Hepatocyte (in vitro differentiated cells): ENCODE results near the gene UBE2O. TPM values are rescaled to one million over a fixed set of nuclear protein-coding genes. Genes with fewer than 3 reads are reported as not detected.

Experiments
- DNase-seq: peaks from one replicate; pipeline ENCODE4 v3.0.0-alpha.2; 2016; ENCODE audit warnings: low spot score
- H2AFZ ChIP-seq: fragments of 200-600 bp; sonication (generic); 2 replicates; pipeline ENCODE4 v1.6.0; 2016; ENCODE audit warnings: antibody characterized with exemption, mild to moderate bottlenecking
- H3K27ac ChIP-seq: fragments of 200-600 bp; sonication (generic); 2 replicates; pipeline ENCODE4 v1.5.1; 2016; ENCODE audit warnings: mild to moderate bottlenecking
- H3K27me3 ChIP-seq: fragments of 200-600 bp; sonication (generic); 2 replicates; pipeline ENCODE4 v1.6.1; 2016
- H3K36me3 ChIP-seq: fragments of 200-600 bp; sonication (generic); replicated peaks from 2 replicates; pipeline ENCODE4 v1.5.1; 2016; ENCODE audit warnings: low read depth; ENCODE audit not compliant: insufficient read depth
- H3K4me1 ChIP-seq: fragments of 200-600 bp; sonication (generic); 2 replicates; pipeline ENCODE4 v1.5.1; 2016; ENCODE audit warnings: mild to moderate bottlenecking, moderate library complexity; ENCODE audit not compliant: insufficient read depth
- H3K4me2 ChIP-seq: fragments of 200-600 bp; sonication (generic); 2 replicates; pipeline ENCODE4 v1.6.0; 2016
- H3K4me3 ChIP-seq: fragments of 200-600 bp; sonication (generic); 2 replicates; pipeline ENCODE4 v1.5.1; 2016; ENCODE audit warnings: mild to moderate bottlenecking
- H3K79me2 ChIP-seq: fragments of 200-600 bp; sonication (generic); 2 replicates; pipeline ENCODE4 v1.6.0; 2017; ENCODE audit warnings: mild to moderate bottlenecking
- H3K9me2 ChIP-seq: fragments of 200-600 bp; sonication (generic); replicated peaks from 2 replicates; pipeline ENCODE4 v1.6.0; 2017; ENCODE audit warnings: mild to moderate bottlenecking; ENCODE audit not compliant: insufficient read depth
- H3K9me3 ChIP-seq: fragments of 200-600 bp; sonication (generic); 2 replicates; pipeline ENCODE4 v1.5.1; 2016; ENCODE audit warnings: low read depth, mild to moderate bottlenecking
- H4K20me1 ChIP-seq: fragments of 200-600 bp; sonication (generic); 2 replicates; pipeline ENCODE4 v1.6.0; 2016; ENCODE audit warnings: mild to moderate bottlenecking; ENCODE audit not compliant: insufficient read depth, poor library complexity, severe bottlenecking
- EZH2 ChIP-seq: fragments of 200-600 bp; sonication (generic); IDR thresholded peaks from 2 replicates; pipeline ENCODE4 v1.6.1; 2016; ENCODE audit warnings: antibody characterized with exemption, mild to moderate bottlenecking, borderline replicate concordance
- EZH2phosphoT487 ChIP-seq: fragments of 200-600 bp; sonication (generic); IDR thresholded peaks from one replicate; pipeline ENCODE4 v1.6.1; 2018; ENCODE audit warnings: antibody characterized with exemption, mild to moderate bottlenecking, low read depth, moderate library complexity; ENCODE audit not compliant: unreplicated experiment, severe bottlenecking
- WGBS: methylation state at CpG from one replicate; pipeline ENCODE4 v1.1.6; 2016; ENCODE audit warnings: low lambda C conversion rate; ENCODE audit errors: missing lambda C conversion rate; 5-methylcytosine and 5-hydroxymethylcytosine counted together
- polyA plus RNA-seq: library from polyadenylated mRNA; unstranded; fragments of >200 nt; fragmentation: Nextera tagmentation; extraction: Ambion mirVana; gene quantifications from 2 replicates; pipeline ENCODE4 v1.2.1, GENCODE V29; 2016
- total RNA-seq: library from RNA; depleted of rRNA; stranded (reverse); fragments of >200 nt; gene quantifications from 2 replicates; pipeline ENCODE4 v1.2.3, GENCODE V29; 2014
- TF ChIP-seq, protein P1 (sequence below): fragments of 200-600 bp; sonication (generic); IDR thresholded peaks from 2 replicates; pipeline ENCODE4 v1.5.1; 2016; ENCODE audit warnings: antibody characterized with exemption, mild to moderate bottlenecking; ENCODE audit not compliant: poor library complexity

Gene UBE2O
- total and polyA plus RNA-seq, 2 experiments from 2014 or later, result 9.7 to 15.2 TPM

DNA sequence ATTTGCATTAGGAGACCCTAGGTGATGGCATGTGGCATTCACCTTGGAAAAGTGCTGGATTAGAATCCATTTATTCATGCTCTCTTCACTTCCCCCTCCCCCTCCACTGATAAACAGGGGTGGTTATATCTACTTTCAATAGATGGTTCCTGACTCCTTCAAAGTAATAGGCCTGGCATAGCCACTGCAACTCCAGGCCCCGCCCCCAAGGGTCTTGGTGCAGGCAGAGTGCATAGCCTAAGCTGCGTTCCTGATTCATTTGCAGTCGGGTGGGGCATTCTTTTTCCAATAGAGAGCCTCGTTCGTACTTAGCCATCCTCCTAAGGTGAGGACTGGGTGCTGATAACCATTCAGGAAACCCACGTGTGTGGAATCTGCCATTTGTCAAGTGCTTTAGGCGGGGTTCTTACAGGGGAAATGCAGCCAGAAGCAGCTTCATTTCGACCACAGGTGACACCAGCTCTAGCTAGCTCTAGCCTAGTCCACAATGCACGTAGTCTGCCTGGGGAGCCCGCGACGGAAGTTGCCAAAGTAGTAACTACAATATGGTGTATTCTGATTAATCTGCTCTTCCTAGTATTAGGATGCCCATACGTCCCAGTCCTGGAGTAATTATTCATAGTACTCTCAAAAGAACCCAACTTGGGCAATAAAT, 11.1 kb downstream of the UBE2O start:
- Histone ChIP-seq H3K4me3 (no peak overlapping the region), H3K4me2 (no peak overlapping the region), H3K27ac (no peak overlapping the region), H4K20me1 (peaks cover 46% of the 10 kb centered on the region), H3K79me2 (peaks cover 94% of the 10 kb centered on the region), H3K4me1 (peaks cover 17% of the 10 kb centered on the region), H3K36me3 (no peaks in the 10 kb centered on the region), H2AFZ (no peak overlapping the region), H3K9me3 (no peaks in the 10 kb centered on the region), H3K27me3 (no peaks in the 10 kb centered on the region), H3K9me2 (no peaks in the 10 kb centered on the region)
- WGBS, result 75% methylated on average over 13 of the region's 13 CpGs
- TF ChIP-seq, protein P1, sequence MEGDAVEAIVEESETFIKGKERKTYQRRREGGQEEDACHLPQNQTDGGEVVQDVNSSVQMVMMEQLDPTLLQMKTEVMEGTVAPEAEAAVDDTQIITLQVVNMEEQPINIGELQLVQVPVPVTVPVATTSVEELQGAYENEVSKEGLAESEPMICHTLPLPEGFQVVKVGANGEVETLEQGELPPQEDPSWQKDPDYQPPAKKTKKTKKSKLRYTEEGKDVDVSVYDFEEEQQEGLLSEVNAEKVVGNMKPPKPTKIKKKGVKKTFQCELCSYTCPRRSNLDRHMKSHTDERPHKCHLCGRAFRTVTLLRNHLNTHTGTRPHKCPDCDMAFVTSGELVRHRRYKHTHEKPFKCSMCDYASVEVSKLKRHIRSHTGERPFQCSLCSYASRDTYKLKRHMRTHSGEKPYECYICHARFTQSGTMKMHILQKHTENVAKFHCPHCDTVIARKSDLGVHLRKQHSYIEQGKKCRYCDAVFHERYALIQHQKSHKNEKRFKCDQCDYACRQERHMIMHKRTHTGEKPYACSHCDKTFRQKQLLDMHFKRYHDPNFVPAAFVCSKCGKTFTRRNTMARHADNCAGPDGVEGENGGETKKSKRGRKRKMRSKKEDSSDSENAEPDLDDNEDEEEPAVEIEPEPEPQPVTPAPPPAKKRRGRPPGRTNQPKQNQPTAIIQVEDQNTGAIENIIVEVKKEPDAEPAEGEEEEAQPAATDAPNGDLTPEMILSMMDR, result no peak
- no peak for TF ChIP-seq EZH2
- no peak for TF ChIP-seq EZH2phosphoT487
- DNase-seq, result no peak

DNA sequence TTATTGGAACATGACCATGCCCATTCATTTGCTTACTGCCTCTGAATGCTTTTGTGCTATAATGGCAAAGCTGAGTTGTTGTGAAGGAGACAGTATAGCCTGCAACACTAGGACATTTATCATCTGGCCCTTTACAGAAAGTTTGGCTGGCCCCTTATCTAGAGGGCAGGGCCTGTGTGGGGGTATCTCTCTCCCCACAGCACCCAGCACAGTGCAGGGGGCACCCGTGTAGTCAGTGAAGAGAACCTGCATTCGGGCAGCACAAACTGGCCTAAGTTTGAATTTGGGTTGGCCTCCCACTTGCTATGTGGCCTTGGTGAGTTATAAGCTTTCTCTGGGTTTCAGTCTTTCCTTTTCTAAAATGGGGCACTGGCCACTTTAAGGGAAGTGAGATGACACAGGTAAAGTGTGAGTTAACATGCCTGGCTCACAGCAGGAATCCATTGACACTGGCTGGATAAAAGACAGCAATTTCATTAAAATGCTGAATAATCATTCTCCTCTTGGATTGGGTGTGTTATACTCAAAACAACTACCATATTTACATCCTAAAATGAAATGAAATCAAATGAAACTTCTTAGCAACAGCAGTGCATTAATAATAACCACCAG, 12.1 kb downstream of the UBE2O start:
- no peaks in the 10 kb centered on the region for H3K9me2 ChIP-seq
- no peak overlapping the region for H3K4me2 ChIP-seq
- no peak overlapping the region for H2AFZ ChIP-seq
- H3K79me2 ChIP-seq, result peaks cover 97% of the 10 kb centered on the region
- no peaks in the 10 kb centered on the region for H3K36me3 ChIP-seq
- no peaks in the 10 kb centered on the region for H3K9me3 ChIP-seq
- TF ChIP-seq EZH2 (no peak), EZH2phosphoT487 (no peak)
- TF ChIP-seq, protein P1, result no peak
- peaks cover 44% of the 10 kb centered on the region for H4K20me1 ChIP-seq
- no peaks in the 10 kb centered on the region for H3K27me3 ChIP-seq
- peaks cover 9% of the 10 kb centered on the region for H3K4me1 ChIP-seq
- no peak overlapping the region for H3K4me3 ChIP-seq
- no peak overlapping the region for H3K27ac ChIP-seq
- WGBS, result 82% methylated on average over 2 of the region's 2 CpGs
- no peak for DNase-seq

DNA sequence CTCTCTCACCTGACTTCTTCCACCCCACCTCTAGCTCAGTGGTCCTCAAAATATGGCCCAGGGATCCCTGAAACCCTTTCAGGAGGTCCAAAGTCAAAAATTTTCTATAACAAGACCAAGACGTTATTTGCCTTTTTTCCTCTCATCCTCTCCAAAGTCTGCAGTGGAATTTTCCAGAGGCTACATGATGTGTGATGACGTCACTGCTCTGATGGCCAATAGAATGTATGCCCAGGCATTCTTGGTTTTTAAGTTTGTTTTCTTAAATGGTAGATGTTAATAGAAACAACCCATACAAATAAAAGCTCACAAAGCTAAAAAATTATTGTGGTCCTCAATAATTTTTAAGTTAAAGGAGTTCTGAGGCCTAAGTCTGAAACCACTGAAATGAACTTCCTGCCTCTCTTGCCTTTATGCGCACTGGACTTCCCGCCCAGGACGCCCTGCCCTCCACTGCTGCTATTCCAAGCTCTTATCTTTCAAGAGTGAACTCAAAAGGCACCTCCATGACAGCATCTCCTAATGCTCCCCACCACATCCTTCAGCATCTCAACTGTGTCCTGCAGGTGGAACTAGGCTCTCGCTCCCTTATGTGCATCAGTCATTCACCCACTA, 13.5 kb downstream of the UBE2O start:
- TF ChIP-seq EZH2 (no peak), EZH2phosphoT487 (no peak)
- TF ChIP-seq, protein P1, result no peak
- no peak for DNase-seq
- Histone ChIP-seq H2AFZ (no peak overlapping the region), H3K9me3 (no peaks in the 10 kb centered on the region), H3K27ac (no peak overlapping the region), H3K79me2 (peaks cover 94% of the 10 kb centered on the region), H3K4me1 (peaks cover 3% of the 10 kb centered on the region), H3K27me3 (no peaks in the 10 kb centered on the region), H3K36me3 (no peaks in the 10 kb centered on the region), H4K20me1 (peaks cover 41% of the 10 kb centered on the region), H3K9me2 (no peaks in the 10 kb centered on the region), H3K4me3 (no peak overlapping the region), H3K4me2 (no peak overlapping the region)
- WGBS, result 95% methylated on average over 6 of the region's 6 CpGs
